ENCODE results near the gene PLK3. TPM values are rescaled to one million over a fixed set of nuclear protein-coding genes. Genes with fewer than 3 reads are reported as not detected.

PLK3 gene
- total and polyA plus RNA-seq, 2 of the 4 experiments (the other 2 are of a cell fraction): 15.8 to 51.6 TPM

GRCh38 chr1:44820328-44821239 is 20.4 kb downstream of the PLK3 start:
- BruUV-seq (replicated peaks): no TSS peak
- CTCF ChIA-PET: interaction anchor here (0.6 kb wide), 1 partner anchor 180 kb away, joined by 3 read pairs; no protein-coding TSS in a partner anchor

More at GRCh38 chr1:44820328-44821239, 20.4 kb downstream of the PLK3 start:
- Histone ChIP-seq H3K36me3 (ENCODE audit: control insufficient read depth, insufficient read depth, low read length) (no peaks in the 10 kb centered on the region), H3K27me3 (ENCODE audit: control insufficient read depth, insufficient read depth, low read length) (no peaks in the 10 kb centered on the region), H3K18ac (ENCODE audit: low read depth, low read length) (no peak overlapping the region; the same call in 1 of the 2 replicates), H2AK9ac (replicated peaks; ENCODE audit: low read depth, low read length, poor library complexity) (peak overlapping the region; percentile 79), H4K8ac (ENCODE audit: low read depth in 2 of 2, low read length in 2 of 2) (peak overlapping the region; percentile 83 to 96; a peak in 3 of 4 replicates), H3K23ac (ENCODE audit: low read depth, low read length) (peak overlapping the region; percentile 46), H3K9me3 (ENCODE audit: control insufficient read depth, insufficient read depth, low read length) (no peaks in the 10 kb centered on the region), H2BK15ac (ENCODE audit: low read depth, low read length) (peak overlapping the region; percentile 33; the same call in 1 of the 3 replicates), H3K4me3 (ENCODE audit: insufficient read depth, low read depth, low read length) (peak overlapping the region; percentile 23), H3K9me1 (ENCODE audit: insufficient read depth, low read length) (peaks cover 3% of the 10 kb centered on the region; the same call in 1 of the 2 replicates), H4K5ac (ENCODE audit: low read depth, low read length) (peak overlapping the region; percentile 38), H2BK5ac (ENCODE audit: low read depth, low read length, poor library complexity, severe bottlenecking) (peak overlapping the region; percentile 99), H4K91ac (ENCODE audit: insufficient read depth, low read depth, low read length) (peak overlapping the region; percentile 100), H3K4me1 (ENCODE audit: control insufficient read depth, insufficient read depth, low read length) (peaks cover 1% of the 10 kb centered on the region; the same call in 1 of the 2 replicates), H3K4ac (ENCODE audit: low read depth, low read length) (peak overlapping the region; percentile 96), H2AFZ (replicated peaks; ENCODE audit: low read length, poor library complexity) (peak overlapping the region; percentile 94), H2AK5ac (ENCODE audit: low read depth, low read length) (peak overlapping the region; percentile 87), H3K14ac (replicated peaks; ENCODE audit: low read depth, low read length) (peak overlapping the region; percentile 49), H3K9ac (ENCODE audit: low read depth, low read length) (peak overlapping the region; percentile 96), H3K4me2 (ENCODE audit: low read depth, low read length) (peak overlapping the region; percentile 70), H4K20me1 (ENCODE audit: insufficient read depth, low read length) (peaks cover 8% of the 10 kb centered on the region; the same call in 1 of the 2 replicates), H3K27ac (ENCODE audit: insufficient read depth, low read length) (peak overlapping the region; percentile 99), H2BK20ac (ENCODE audit: low read depth, low read length) (peak overlapping the region; percentile 96; the same call in 1 of the 2 replicates), H3K56ac (ENCODE audit: extremely low read depth, insufficient read depth, low read length) (peak overlapping the region; percentile 100; the same call in 1 of the 2 replicates), H2BK120ac (ENCODE audit: low read depth, low read length) (peak overlapping the region; percentile 96), H3K79me1 (ENCODE audit: low read depth in 1 of 2, low read length in 2 of 2) (no peaks in the 10 kb centered on the region; a peak in 1 of 4 replicates)
- DNase-seq (no peak), ATAC-seq (ENCODE audit: low read depth) (no peak; the same call in 1 of the 2 replicates)
- TF ChIP-seq MAFK (IDR thresholded peaks at IDR 0.05; ENCODE audit: low read depth, low read length): no peak
- TF ChIP-seq SMC3 (IDR thresholded peaks at IDR 0.05; ENCODE audit: low read depth, low read length): no peak
- TF ChIP-seq FOS (IDR thresholded peaks at IDR 0.05; ENCODE audit: low read depth, low read length): no peak
- TF ChIP-seq BHLHE40 (IDR thresholded peaks at IDR 0.05; ENCODE audit: low read depth, low read length): no peak
- no peak for TF ChIP-seq CTCF (conservative IDR thresholded peaks at IDR 0.05; ENCODE audit: low read depth, low read length)
- TF ChIP-seq RAD21 (IDR thresholded peaks at IDR 0.05; ENCODE audit: low read length): no peak
- no peak for TF ChIP-seq NFE2L2 (IDR thresholded peaks at IDR 0.05; ENCODE audit: low read depth, low read length)
- TF ChIP-seq POLR2A (IDR thresholded peaks at IDR 0.05; ENCODE audit: low read depth, low read length): no peak
- no peak for TF ChIP-seq MAZ (IDR thresholded peaks at IDR 0.05; ENCODE audit: borderline replicate concordance, low read depth, low read length)
- in situ Hi-C loops (cut with MboI; ENCODE audit: low sequenced_read_pairs) (no loop called here), dilution Hi-C loops (cut with HindIII; ENCODE audit: low sequenced_read_pairs, unreplicated experiment) (no loop called here), intact Hi-C loops (cut with micrococcal nuclease) (no loop called here)
- WGBS, 2 experiments (ENCODE audit: extremely low coverage in 2 of 2, insufficient read length in 1 of 2): 50% methylated on average over 2 of the region's 25 CpGs; no CpG with 5 or more reads in 1 of the 2 experiments
- POLR2A ChIA-PET (ENCODE audit: unreplicated experiment): no interaction called here
